Astrocyte (in vitro differentiated cells and primary cell): ENCODE results near the gene WDR81. TPM values are rescaled to one million over a fixed set of nuclear protein-coding genes. Genes with fewer than 3 reads are reported as not detected.

Source experiments
- DNase-seq: peaks from one replicate; pipeline ENCODE4 v3.0.0-alpha.2; 2010; ENCODE audit warnings: low read depth
- FAIRE-seq: peaks from 2 replicates; lab custom pipeline; 2011; peaks lifted over from hg19 to GRCh38; lab: Jason Lieb, UNC
- H2AFZ ChIP-seq: 2 replicates; pipeline ENCODE4 v1.6.0; 2012; ENCODE audit warnings: low read depth, low read length, inconsistent platforms
- H3K27ac ChIP-seq: 2 replicates; pipeline ENCODE4 v1.5.1; 2011; ENCODE audit warnings: low read depth, low read length, inconsistent platforms
- H3K27me3 ChIP-seq: 2 replicates; pipeline ENCODE4 v1.6.0; 2011; ENCODE audit warnings: low read length, inconsistent platforms; ENCODE audit not compliant: insufficient read depth
- H3K36me3 ChIP-seq: 2 replicates; pipeline ENCODE4 v1.5.1; 2011; ENCODE audit warnings: low read length, inconsistent platforms; ENCODE audit not compliant: insufficient read depth
- H3K4me1 ChIP-seq: 2 replicates; pipeline ENCODE4 v1.5.1; 2011; ENCODE audit warnings: low read length, inconsistent platforms; ENCODE audit not compliant: insufficient read depth
- H3K4me2 ChIP-seq: 2 replicates; pipeline ENCODE4 v1.6.0; 2012; ENCODE audit warnings: low read length, inconsistent platforms
- H3K4me3 ChIP-seq: 2 replicates; pipeline ENCODE4 v1.5.1; 2011; ENCODE audit warnings: low read depth, mild to moderate bottlenecking, low read length, inconsistent platforms; ENCODE audit not compliant: insufficient read depth
- H3K79me2 ChIP-seq: 2 replicates; pipeline ENCODE4 v1.6.0; 2012; ENCODE audit warnings: mild to moderate bottlenecking, low read length, inconsistent platforms; ENCODE audit not compliant: insufficient read depth
- H3K9ac ChIP-seq: 2 replicates; pipeline ENCODE4 v1.6.0; 2012; ENCODE audit warnings: mild to moderate bottlenecking, low read length, inconsistent platforms
- H3K9me3 ChIP-seq: 2 replicates; pipeline ENCODE4 v1.5.1; 2012; ENCODE audit warnings: low read depth, mild to moderate bottlenecking, low read length, inconsistent platforms; ENCODE audit not compliant: insufficient read depth
- H4K20me1 ChIP-seq: 2 replicates; pipeline ENCODE4 v1.6.0; 2012; ENCODE audit warnings: low read length, inconsistent platforms; ENCODE audit not compliant: insufficient read depth
- H3K27ac Mint-ChIP-seq: one replicate; pipeline ENCODE4 v1.8.0; 2021; ENCODE audit warnings: mild to moderate bottlenecking, mixed read lengths; ENCODE audit not compliant: unreplicated experiment
- H3K27me3 Mint-ChIP-seq: one replicate; pipeline ENCODE4 v1.8.0; 2021; ENCODE audit warnings: low read depth, mixed read lengths; ENCODE audit not compliant: unreplicated experiment
- H3K36me3 Mint-ChIP-seq: one replicate; pipeline ENCODE4 v1.8.0; 2021; ENCODE audit warnings: low read depth, mixed read lengths; ENCODE audit not compliant: unreplicated experiment
- H3K4me1 Mint-ChIP-seq: one replicate; pipeline ENCODE4 v1.8.0; 2021; ENCODE audit warnings: low read depth, mixed read lengths; ENCODE audit not compliant: unreplicated experiment
- H3K4me3 Mint-ChIP-seq: one replicate; pipeline ENCODE4 v1.8.0; 2021; ENCODE audit warnings: mild to moderate bottlenecking, moderate library complexity, mixed read lengths; ENCODE audit not compliant: unreplicated experiment
- H3K9me3 Mint-ChIP-seq: one replicate; pipeline ENCODE4 v1.8.0; 2021; ENCODE audit warnings: mild to moderate bottlenecking, mixed read lengths; ENCODE audit not compliant: unreplicated experiment
- EZH2 ChIP-seq: IDR thresholded peaks from 2 replicates; pipeline ENCODE4 v1.6.1; 2012; ENCODE audit warnings: mild to moderate bottlenecking, low read length, inconsistent platforms; ENCODE audit not compliant: insufficient read depth
- total RNA-seq: library from RNA; stranded (reverse); gene quantifications from 2 replicates; pipeline ENCODE4 v1.2.1, GENCODE V29; 2021
- TF ChIP-seq, protein P1 (sequence below): IDR thresholded peaks from 2 replicates; pipeline ENCODE4 v1.5.1; 2011; ENCODE audit warnings: low read depth, mild to moderate bottlenecking, inconsistent platforms, low read length, moderate library complexity; ENCODE audit not compliant: insufficient read depth

WDR81 gene
- total RNA-seq, 1 donor from 2014 or later: 12.3 TPM

DNA sequence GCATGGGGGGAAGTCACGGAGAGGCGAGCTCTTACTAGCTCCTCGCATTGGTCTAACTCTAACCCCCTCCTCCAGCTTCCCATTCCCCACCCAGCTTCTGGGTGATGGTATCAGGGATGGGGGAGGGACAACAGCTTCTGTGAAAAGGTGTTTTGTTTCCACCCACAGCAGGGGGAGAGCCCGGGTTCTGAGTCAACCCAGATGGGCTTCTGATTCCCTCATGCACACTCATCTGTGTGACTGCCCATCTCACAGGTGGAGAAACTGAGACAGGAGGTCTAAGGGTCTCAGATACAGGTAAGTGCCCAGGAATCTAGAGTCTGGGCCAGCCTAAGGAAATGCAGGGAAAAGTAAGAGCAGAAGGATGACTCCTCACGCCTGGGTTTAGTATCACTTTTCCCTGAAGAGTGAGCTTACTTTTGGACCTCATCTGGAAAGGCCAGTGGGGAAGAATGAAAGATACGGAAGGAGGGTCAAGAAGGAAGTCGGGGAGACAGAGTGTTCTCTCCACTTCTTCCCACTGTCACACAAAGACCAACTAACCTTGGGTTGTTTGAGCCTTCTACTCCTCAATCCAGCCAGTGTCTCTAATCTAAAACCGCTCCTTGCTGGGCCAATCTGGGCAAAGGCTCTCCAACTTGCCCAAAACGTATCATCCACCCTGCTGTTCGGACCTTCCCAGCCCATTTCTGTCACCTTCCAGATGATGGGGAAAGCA lies 11.2 kb upstream of the WDR81 start:
- H3K27me3 Mint-ChIP-seq: no peaks in the 10 kb centered on the region
- Histone ChIP-seq H3K36me3 (peaks cover 31% of the 10 kb centered on the region), H3K27me3 (no peaks in the 10 kb centered on the region), H2AFZ (no peak overlapping the region), H3K4me2 (peak overlapping the region; percentile 97), H4K20me1 (peaks cover 47% of the 10 kb centered on the region), H3K4me1 (peaks cover 28% of the 10 kb centered on the region), H3K9ac (peak overlapping the region; percentile 87), H3K4me3 (peak overlapping the region; percentile 80), H3K79me2 (peaks cover 54% of the 10 kb centered on the region), H3K27ac (peak overlapping the region; percentile 85), H3K9me3 (no peaks in the 10 kb centered on the region)
- DNase-seq: no peak
- H3K27ac Mint-ChIP-seq: peak overlapping the region; percentile 86
- TF ChIP-seq, protein P1, sequence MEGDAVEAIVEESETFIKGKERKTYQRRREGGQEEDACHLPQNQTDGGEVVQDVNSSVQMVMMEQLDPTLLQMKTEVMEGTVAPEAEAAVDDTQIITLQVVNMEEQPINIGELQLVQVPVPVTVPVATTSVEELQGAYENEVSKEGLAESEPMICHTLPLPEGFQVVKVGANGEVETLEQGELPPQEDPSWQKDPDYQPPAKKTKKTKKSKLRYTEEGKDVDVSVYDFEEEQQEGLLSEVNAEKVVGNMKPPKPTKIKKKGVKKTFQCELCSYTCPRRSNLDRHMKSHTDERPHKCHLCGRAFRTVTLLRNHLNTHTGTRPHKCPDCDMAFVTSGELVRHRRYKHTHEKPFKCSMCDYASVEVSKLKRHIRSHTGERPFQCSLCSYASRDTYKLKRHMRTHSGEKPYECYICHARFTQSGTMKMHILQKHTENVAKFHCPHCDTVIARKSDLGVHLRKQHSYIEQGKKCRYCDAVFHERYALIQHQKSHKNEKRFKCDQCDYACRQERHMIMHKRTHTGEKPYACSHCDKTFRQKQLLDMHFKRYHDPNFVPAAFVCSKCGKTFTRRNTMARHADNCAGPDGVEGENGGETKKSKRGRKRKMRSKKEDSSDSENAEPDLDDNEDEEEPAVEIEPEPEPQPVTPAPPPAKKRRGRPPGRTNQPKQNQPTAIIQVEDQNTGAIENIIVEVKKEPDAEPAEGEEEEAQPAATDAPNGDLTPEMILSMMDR: no peak
- no peak for TF ChIP-seq EZH2
- no peaks in the 10 kb centered on the region for H3K9me3 Mint-ChIP-seq
- peaks cover 17% of the 10 kb centered on the region for H3K36me3 Mint-ChIP-seq
- H3K4me1 Mint-ChIP-seq: peaks cover 25% of the 10 kb centered on the region
- peak overlapping the region; percentile 96 for H3K4me3 Mint-ChIP-seq
- FAIRE-seq: no peak

DNA sequence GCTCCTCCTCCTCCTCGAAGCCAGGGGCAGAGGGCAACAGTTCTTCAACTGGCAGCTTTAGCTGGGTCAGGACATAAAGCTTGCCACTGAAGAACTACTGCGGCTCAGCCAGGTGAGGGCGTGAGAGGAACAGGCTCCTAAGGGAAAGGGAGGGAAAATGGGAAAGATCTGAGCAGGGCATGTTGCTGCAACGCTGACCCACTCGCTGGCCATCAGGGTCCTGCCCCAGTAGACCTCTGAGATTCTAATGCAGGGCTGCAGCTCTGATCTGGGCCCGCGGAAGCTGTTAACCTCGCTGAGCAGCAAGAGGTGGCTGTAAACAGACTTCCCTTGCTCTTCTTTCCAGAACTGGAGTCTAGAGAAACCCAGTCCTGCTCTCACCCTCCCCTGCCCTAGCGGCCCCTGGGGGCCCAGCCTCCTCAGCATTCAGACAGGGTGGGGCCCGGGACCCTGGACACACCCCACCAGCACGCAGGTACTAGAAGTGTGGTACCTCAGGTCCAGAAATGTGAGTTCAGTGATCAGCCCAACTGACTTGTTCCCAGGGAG lies 10.6 kb upstream of the WDR81 start:
- H3K79me2 ChIP-seq: peaks cover 54% of the 10 kb centered on the region
- Mint-ChIP-seq H3K36me3 (peaks cover 17% of the 10 kb centered on the region), H3K4me1 (peaks cover 25% of the 10 kb centered on the region), H3K9me3 (no peaks in the 10 kb centered on the region), H3K4me3 (peak overlapping the region; percentile 96), H3K27me3 (no peaks in the 10 kb centered on the region), H3K27ac (peak overlapping the region; percentile 86)
- no peak overlapping the region for H2AFZ ChIP-seq
- DNase-seq (no peak), FAIRE-seq (no peak)
- peak overlapping the region; percentile 97 for H3K4me2 ChIP-seq
- H3K27me3 ChIP-seq: no peaks in the 10 kb centered on the region
- H3K36me3 ChIP-seq: peaks cover 31% of the 10 kb centered on the region
- peaks cover 47% of the 10 kb centered on the region for H4K20me1 ChIP-seq
- peaks cover 28% of the 10 kb centered on the region for H3K4me1 ChIP-seq
- no peaks in the 10 kb centered on the region for H3K9me3 ChIP-seq
- peak overlapping the region; percentile 87 for H3K9ac ChIP-seq
- no peak for TF ChIP-seq EZH2
- TF ChIP-seq, protein P1: peak; percentile 16
- peak overlapping the region; percentile 80 for H3K4me3 ChIP-seq
- peak overlapping the region; percentile 85 for H3K27ac ChIP-seq
